Testis (tissue), 2 donors: ENCODE data around the gene FAM50B.

ENCODE experiments used
- CTCF ChIP-seq, 3 experiments: fragments of 450-650 bp in 2 of 3; fragments of 200-600 bp in 1 of 3; sonication (generic) in 1 of 3; IDR thresholded peaks; one replicate each; pipeline ENCODE4 v1.5.1; 2016 to 2019; ENCODE audit warnings: antibody characterized with exemption in 3 of 3, mild to moderate bottlenecking in 2 of 3, moderate library complexity in 1 of 3
- POLR2A ChIP-seq: fragments of 450-650 bp; IDR thresholded peaks from one replicate; pipeline ENCODE4 v1.6.1; 2017; ENCODE audit warnings: antibody characterized with exemption, mild to moderate bottlenecking, moderate library complexity

GRCh38 chr6:3891883-3892282, 42.7 kb downstream of the FAM50B start:
- TF ChIP-seq CTCF (IDR thresholded peaks at IDR 0.05), result no peak
- no peak for TF ChIP-seq POLR2A
